Measurements from ENCODE around the gene DDO.
"Not testable (repeated sequence)": the region's sequence is repeated elsewhere in the genome, so short reads cannot be mapped to it uniquely, and the experiment has no call there.

The DDO gene

GRCh38 chr6:110357664-110358552 lies 57.5 kb downstream of the DDO start, which contains the start of gene METTL24:
Gene METTL24, minus strand, starts transcription at chr6:110358349. Its CDS starts 77 bp downstream, at chr6:110358272.
- Histone ChIP-seq H3K27me3 (ENCODE audit: insufficient read depth, low read length) (no peaks in the 10 kb centered on the region), H3K4me3 (ENCODE audit: low read length) (no peak within 1 kb of the TSS), H3K4me1 (ENCODE audit: insufficient read depth, low read length) (peaks cover 35% of the 10 kb centered on the region), H3K9me3 (ENCODE audit: low read length) (no peaks in the 10 kb centered on the region), H2AFZ (ENCODE audit: low read depth, low read length) (no peak within 1 kb of the TSS), H3K36me3 (ENCODE audit: insufficient read depth, low read length) (no peaks in the 10 kb centered on the region)

- Histone ChIP-seq H3K9me3 (ENCODE audit: low read length) (no peaks in the 10 kb centered on the region), H3K36me3 (ENCODE audit: insufficient read depth, low read length) (no peaks in the 10 kb centered on the region), H3K4me3 (ENCODE audit: low read length) (no peak overlapping the region), H2AFZ (ENCODE audit: low read depth, low read length) (no peak overlapping the region), H3K4me1 (ENCODE audit: insufficient read depth, low read length) (peaks cover 41% of the 10 kb centered on the region), H3K27me3 (ENCODE audit: insufficient read depth, low read length) (no peaks in the 10 kb centered on the region)
These were observed 58.1 kb downstream of the DDO start for GRCh38 chr6:110357298-110357663.

DNA sequence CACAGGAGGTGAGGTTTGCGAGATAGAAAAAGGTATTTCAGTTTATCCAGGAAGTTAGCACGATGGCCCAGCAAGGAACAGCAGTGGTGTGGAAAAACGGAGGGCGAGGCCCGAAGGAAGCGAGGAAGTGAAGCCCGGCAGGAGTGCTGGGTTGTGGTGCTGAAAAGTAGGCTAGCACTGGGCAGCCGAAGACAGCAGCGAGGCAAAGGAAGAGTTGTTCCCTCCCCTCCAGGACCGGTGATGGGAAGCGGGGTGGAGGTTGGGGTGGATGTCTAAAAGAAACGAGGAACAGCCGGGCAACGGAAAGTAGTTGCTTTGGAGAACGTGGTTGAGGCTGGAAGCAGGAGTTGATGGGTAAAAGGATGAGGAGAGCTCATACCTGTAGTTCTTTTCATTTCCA lies 58.6 kb downstream of the DDO start:
- no peak overlapping the region for H2AFZ ChIP-seq (ENCODE audit: low read depth, low read length)
- no peaks in the 10 kb centered on the region for H3K36me3 ChIP-seq (ENCODE audit: insufficient read depth, low read length)
- H3K4me1 ChIP-seq (ENCODE audit: insufficient read depth, low read length) = peaks cover 45% of the 10 kb centered on the region
- no peaks in the 10 kb centered on the region for H3K27me3 ChIP-seq (ENCODE audit: insufficient read depth, low read length)
- no peak overlapping the region for H3K4me3 ChIP-seq (ENCODE audit: low read length)
- no peaks in the 10 kb centered on the region for H3K9me3 ChIP-seq (ENCODE audit: low read length)

- no peaks in the 10 kb centered on the region for H3K36me3 ChIP-seq (ENCODE audit: insufficient read depth, low read length)
- peaks cover 49% of the 10 kb centered on the region for H3K4me1 ChIP-seq (ENCODE audit: insufficient read depth, low read length)
- no peaks in the 10 kb centered on the region for H3K27me3 ChIP-seq (ENCODE audit: insufficient read depth, low read length)
- no peak overlapping the region for H2AFZ ChIP-seq (ENCODE audit: low read depth, low read length)
- no peaks in the 10 kb centered on the region for H3K9me3 ChIP-seq (ENCODE audit: low read length)
- no peak overlapping the region for H3K4me3 ChIP-seq (ENCODE audit: low read length)
These were observed 59.6 kb downstream of the DDO start for GRCh38 chr6:110355727-110356126.

DNA sequence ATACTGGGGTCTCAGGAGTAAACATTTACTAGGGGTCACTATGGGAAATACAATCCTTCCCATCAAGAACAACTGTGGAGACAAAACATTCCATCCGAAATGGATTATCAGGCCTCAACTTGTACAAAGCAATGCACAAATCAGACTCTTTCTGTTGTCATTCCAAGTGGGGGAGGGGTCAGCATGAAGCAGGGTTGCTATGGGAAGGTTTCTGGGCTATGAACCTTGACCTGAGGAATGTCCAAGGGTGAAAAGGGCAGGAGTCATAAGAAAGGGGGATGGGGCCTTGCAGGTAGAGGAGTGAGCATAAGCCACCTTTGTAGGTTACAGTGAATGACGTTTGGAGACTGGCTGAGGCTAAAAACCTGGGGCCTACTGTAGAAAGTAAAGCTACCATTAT lies 60.4 kb downstream of the DDO start:
- no peaks in the 10 kb centered on the region for H3K36me3 ChIP-seq (ENCODE audit: insufficient read depth, low read length)
- no peaks in the 10 kb centered on the region for H3K9me3 ChIP-seq (ENCODE audit: low read length)
- peaks cover 43% of the 10 kb centered on the region for H3K4me1 ChIP-seq (ENCODE audit: insufficient read depth, low read length)
- H3K4me3 ChIP-seq (ENCODE audit: low read length) = no peak overlapping the region
- no peak overlapping the region for H2AFZ ChIP-seq (ENCODE audit: low read depth, low read length)
- no peaks in the 10 kb centered on the region for H3K27me3 ChIP-seq (ENCODE audit: insufficient read depth, low read length)

DNA sequence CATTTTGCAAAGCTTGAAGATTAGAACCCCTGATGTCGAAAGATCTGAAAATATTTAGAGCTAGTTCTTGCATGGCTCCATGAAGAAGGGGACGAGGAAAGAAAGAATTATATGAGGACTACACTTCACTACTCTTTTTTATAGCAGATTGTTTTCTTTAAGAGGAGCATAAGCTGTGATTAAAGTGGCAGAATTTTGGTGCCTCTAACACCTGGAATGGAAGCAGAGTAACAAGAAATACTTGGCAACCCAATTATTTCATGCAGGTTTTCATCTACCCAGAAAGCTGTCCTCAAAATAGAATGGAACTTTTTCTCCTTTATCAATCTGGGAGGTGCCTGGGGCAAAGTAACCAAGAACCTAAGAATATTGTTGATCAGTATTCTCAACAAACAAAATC lies 61.2 kb downstream of the DDO start:
- Histone ChIP-seq H3K4me3 (ENCODE audit: low read length) (no peak overlapping the region), H3K27me3 (ENCODE audit: insufficient read depth, low read length) (no peaks in the 10 kb centered on the region), H3K36me3 (ENCODE audit: insufficient read depth, low read length) (no peaks in the 10 kb centered on the region), H2AFZ (ENCODE audit: low read depth, low read length) (no peak overlapping the region), H3K4me1 (ENCODE audit: insufficient read depth, low read length) (peaks cover 43% of the 10 kb centered on the region), H3K9me3 (ENCODE audit: low read length) (no peaks in the 10 kb centered on the region)

DNA sequence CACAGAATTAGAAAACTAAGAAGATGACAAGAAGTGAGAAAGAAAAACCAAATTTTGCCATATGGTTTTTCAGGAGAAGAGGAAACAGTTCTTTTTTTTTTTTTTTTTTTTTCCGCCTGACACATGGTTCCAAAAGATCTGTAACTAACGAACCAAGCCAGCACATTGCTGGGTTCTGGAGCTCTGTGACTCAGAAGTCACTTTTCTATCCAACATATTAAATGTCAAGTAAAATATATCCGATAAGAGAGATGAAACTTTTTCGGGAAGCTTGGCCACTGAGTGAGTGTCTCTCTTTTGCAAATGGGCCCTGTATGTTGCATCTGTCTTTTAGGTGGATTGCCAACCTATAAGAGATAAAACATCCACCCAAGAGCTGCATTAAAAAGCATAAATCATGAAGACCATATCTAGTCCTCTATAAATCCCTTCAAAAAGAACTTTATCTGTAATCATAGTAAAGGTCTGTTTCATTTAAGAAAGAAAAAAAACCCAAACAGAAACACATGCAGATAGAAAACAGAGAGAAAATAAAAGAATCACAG lies 61.8 kb downstream of the DDO start:
- Histone ChIP-seq H3K27me3 (ENCODE audit: insufficient read depth, low read length) (no peaks in the 10 kb centered on the region), H2AFZ (ENCODE audit: low read depth, low read length) (peak overlapping the region; percentile 37), H3K9me3 (ENCODE audit: low read length) (no peaks in the 10 kb centered on the region), H3K4me3 (ENCODE audit: low read length) (no peak overlapping the region), H3K36me3 (ENCODE audit: insufficient read depth, low read length) (no peaks in the 10 kb centered on the region), H3K4me1 (ENCODE audit: insufficient read depth, low read length) (peaks cover 43% of the 10 kb centered on the region)

GRCh38 chr6:110352563-110353262 lies 62.7 kb downstream of the DDO start:
- no peaks in the 10 kb centered on the region for H3K9me3 ChIP-seq (ENCODE audit: low read length)
- no peak overlapping the region for H3K4me3 ChIP-seq (ENCODE audit: low read length)
- H2AFZ ChIP-seq (ENCODE audit: low read depth, low read length) = peak overlapping the region; percentile 37
- H3K36me3 ChIP-seq (ENCODE audit: insufficient read depth, low read length) = no peaks in the 10 kb centered on the region
- no peaks in the 10 kb centered on the region for H3K27me3 ChIP-seq (ENCODE audit: insufficient read depth, low read length)
- H3K4me1 ChIP-seq (ENCODE audit: insufficient read depth, low read length) = peaks cover 43% of the 10 kb centered on the region

DNA sequence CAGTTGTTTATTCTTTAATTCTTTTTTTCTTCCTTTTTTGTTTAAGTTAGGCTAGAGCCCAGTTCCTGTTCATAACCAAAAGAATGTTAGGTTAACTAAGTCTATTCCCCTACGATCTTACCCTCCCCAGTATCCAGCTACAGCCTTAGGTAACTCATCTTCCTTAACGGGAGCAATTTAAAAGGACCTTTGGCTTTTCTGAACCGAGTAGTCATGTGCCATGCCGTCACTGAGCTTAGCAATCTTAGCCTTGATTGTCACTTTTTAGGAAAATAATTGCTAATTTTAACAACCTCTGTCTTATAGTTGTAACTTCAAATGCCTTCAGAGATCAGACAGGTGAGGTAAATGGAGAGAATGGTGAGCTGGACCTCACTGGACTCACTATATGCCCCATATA lies 63.4 kb downstream of the DDO start:
- Histone ChIP-seq H2AFZ (ENCODE audit: low read depth, low read length) (no peak overlapping the region), H3K27me3 (ENCODE audit: insufficient read depth, low read length) (no peaks in the 10 kb centered on the region), H3K36me3 (ENCODE audit: insufficient read depth, low read length) (no peaks in the 10 kb centered on the region), H3K9me3 (ENCODE audit: low read length) (no peaks in the 10 kb centered on the region), H3K4me3 (ENCODE audit: low read length) (no peak overlapping the region), H3K4me1 (ENCODE audit: insufficient read depth, low read length) (peaks cover 43% of the 10 kb centered on the region)

GRCh38 chr6:110351546-110351945 lies 63.8 kb downstream of the DDO start:
- Histone ChIP-seq H3K36me3 (ENCODE audit: insufficient read depth, low read length) (no peaks in the 10 kb centered on the region), H2AFZ (ENCODE audit: low read depth, low read length) (no peak overlapping the region), H3K9me3 (ENCODE audit: low read length) (no peaks in the 10 kb centered on the region), H3K4me3 (ENCODE audit: low read length) (no peak overlapping the region), H3K27me3 (ENCODE audit: insufficient read depth, low read length) (no peaks in the 10 kb centered on the region), H3K4me1 (ENCODE audit: insufficient read depth, low read length) (peaks cover 43% of the 10 kb centered on the region)

DNA sequence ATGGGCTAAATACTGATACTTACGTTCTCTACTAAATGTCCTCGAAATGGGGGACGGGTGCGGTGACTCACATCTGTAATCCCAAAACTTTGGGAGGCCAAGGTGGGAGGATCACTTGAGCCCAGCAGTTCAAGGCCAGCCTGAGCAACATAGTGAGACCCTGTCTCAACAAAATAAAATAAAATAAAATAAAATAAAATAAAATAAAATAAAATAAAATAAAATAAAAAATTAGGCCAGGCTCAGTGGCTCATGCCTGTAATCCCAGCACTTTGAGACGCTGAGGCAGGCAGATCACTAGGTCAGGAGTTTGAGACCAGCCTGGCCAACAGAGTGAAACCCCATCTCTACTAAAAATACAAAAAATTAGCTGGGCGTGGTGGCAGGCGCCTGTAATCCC lies 64.8 kb downstream of the DDO start:
- H3K9me3 ChIP-seq (ENCODE audit: low read length); H3K4me3 ChIP-seq (ENCODE audit: low read length); H3K36me3 ChIP-seq (ENCODE audit: insufficient read depth, low read length); H2AFZ ChIP-seq (ENCODE audit: low read depth, low read length); H3K27me3 ChIP-seq (ENCODE audit: insufficient read depth, low read length): not testable (repeated sequence)
- H3K4me1 ChIP-seq (ENCODE audit: insufficient read depth, low read length) = peaks cover 41% of the 10 kb centered on the region

GRCh38 chr6:110348961-110349690 lies 66.2 kb downstream of the DDO start:
- H3K9me3 ChIP-seq (ENCODE audit: low read length) = no peaks in the 10 kb centered on the region
- no peaks in the 10 kb centered on the region for H3K36me3 ChIP-seq (ENCODE audit: insufficient read depth, low read length)
- peaks cover 27% of the 10 kb centered on the region for H3K4me1 ChIP-seq (ENCODE audit: insufficient read depth, low read length)
- no peak overlapping the region for H3K4me3 ChIP-seq (ENCODE audit: low read length)
- no peak overlapping the region for H2AFZ ChIP-seq (ENCODE audit: low read depth, low read length)
- H3K27me3 ChIP-seq (ENCODE audit: insufficient read depth, low read length) = no peaks in the 10 kb centered on the region

DNA sequence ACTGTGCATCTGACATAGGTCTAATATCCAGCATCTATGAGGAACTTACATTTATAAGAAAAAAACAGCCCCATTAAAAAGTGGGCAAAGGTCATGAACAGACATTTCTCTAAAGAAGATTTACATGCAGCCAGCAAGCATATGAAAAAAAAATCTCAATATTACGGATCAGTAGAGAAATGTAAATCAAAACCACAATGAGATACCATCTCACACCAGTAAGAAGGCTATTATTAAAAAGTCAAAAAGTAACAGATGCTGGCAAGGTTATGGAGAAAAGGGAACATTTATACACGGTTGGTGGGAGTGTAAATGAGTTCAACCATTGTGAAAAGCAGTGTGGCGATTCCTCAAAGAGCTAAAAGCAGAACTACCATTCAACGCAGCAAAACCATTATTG lies 70.3 kb downstream of the DDO start:
- H3K4me1 ChIP-seq (ENCODE audit: insufficient read depth, low read length) = peaks cover 7% of the 10 kb centered on the region
- no peaks in the 10 kb centered on the region for H3K27me3 ChIP-seq (ENCODE audit: insufficient read depth, low read length)

More for the DNA sequence above, 70.3 kb downstream of the DDO start:
- Histone ChIP-seq H2AFZ (ENCODE audit: low read depth, low read length) (no peak overlapping the region), H3K9me3 (ENCODE audit: low read length) (no peaks in the 10 kb centered on the region), H3K36me3 (ENCODE audit: insufficient read depth, low read length) (no peaks in the 10 kb centered on the region), H3K4me3 (ENCODE audit: low read length) (no peak overlapping the region)

Data from neuron (in vitro differentiated cells).